Stimulated activated CD8-positive, alpha-beta memory T cell treated with anti-CD3 and anti-CD28 coated beads, Interleukin-4, amount 100 ng/mL, for 1 hour (primary cell): ENCODE measurements around the gene GPR62.

Experiments
- DNase-seq, 2 donors: peaks; one replicate each; pipeline ENCODE4 v3.0.0-alpha.2; 2020; ENCODE audit warnings: low read depth in 2 of 2, low spot score in 1 of 2

The GPR62 gene

DNA sequence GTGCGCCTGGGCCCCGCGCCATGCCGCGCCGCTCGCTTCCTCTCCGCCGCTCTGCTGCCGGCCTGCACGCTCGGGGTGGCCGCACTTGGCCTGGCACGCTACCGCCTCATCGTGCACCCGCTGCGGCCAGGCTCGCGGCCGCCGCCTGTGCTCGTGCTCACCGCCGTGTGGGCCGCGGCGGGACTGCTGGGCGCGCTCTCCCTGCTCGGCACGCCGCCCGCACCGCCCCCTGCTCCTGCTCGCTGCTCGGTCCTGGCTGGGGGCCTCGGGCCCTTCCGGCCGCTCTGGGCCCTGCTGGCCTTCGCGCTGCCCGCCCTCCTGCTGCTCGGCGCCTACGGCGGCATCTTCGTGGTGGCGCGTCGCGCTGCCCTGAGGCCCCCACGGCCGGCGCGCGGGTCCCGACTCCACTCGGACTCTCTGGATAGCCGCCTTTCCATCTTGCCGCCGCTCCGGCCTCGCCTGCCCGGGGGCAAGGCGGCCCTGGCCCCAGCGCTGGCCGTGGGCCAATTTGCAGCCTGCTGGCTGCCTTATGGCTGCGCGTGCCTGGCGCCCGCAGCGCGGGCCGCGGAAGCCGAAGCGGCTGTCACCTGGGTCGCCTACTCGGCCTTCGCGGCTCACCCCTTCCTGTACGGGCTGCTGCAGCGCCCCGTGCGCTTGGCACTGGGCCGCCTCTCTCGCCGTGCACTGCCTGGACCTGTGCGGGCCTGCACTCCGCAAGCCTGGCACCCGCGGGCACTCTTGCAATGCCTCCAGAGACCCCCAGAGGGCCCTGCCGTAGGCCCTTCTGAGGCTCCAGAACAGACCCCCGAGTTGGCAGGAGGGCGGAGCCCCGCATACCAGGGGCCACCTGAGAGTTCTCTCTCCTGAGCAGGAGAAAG is 951 bp downstream of the GPR62 start:
- DNase-seq = no peak

DNA sequence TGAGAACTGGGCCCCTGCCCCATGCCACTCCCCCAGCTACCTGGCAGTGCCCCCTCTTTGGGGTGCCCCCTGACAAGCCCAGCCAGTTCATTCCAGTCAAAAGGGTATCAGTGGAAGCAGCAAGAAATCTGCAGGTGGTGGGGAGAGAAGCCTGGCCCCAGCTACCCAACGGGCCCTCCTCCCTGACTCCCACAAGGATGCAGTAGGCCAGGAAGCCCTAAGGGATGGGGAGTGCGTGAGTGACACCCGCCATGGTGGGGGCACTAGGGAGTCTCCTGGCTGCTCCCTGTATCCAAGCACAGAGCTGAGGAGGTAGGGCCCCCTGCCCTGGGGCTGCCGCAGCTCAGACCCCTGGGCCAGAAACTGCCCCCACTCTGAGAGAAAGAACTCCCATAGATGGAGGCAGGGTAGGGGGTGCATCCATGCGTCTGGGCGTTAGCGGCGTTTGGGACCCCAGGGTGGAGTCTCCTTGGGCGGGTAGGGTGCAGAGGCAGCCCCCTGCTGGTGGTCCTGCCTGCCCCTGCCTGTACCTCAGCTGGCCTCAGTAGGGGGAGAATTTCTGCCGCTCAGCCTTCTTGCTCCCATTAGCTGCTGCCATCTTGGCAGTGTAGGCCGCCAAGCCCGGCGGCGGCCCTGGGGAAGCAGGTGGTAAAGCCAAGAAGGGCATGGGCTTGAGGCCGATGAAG is 2.5 kb downstream of the GPR62 start:
- DNase-seq = no peak

DNA sequence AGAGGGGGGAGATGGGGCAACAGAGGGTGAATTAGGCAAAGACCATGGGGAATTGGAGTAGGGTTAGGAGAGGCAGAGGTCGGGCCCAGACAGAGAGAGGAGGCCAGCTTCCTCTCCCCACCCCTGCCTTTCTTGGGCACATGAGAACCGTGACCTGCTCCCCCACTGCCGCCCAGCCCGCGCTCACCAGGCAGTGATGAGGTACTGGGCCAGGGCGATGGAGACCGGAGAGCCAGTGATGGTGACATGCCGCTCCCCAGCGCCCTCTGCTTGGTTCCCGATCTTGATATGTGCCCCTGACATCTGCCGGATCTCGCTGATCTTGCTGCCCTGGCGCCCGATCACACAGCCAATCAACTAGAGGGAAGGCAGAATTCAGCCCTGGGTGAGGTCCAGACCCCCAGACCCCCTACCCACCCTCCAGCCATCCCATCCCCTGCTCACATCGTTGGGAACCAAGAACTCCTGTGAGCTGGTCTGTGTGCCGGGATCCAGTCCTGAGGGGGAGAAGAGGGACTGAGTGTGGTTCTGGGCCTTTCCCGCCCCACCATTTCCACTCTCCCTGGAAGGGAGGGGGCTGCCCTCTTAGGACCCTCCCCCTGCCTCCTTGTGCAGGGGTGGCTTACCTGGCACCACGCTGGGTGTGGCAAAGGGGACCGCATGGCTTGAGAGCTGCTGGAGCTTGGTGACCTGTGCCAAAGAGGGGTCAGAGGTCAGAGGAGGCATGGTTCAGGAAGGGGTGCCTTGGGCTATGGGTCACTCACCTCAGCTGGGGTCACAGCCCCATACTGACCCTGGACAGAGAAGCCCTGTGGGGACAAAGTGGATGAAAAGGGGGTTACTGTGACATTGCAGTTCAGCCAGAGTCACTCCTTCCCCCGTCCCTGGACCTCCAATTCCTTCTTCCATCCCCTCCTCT is 3.7 kb downstream of the GPR62 start:
- DNase-seq = no peak

DNA sequence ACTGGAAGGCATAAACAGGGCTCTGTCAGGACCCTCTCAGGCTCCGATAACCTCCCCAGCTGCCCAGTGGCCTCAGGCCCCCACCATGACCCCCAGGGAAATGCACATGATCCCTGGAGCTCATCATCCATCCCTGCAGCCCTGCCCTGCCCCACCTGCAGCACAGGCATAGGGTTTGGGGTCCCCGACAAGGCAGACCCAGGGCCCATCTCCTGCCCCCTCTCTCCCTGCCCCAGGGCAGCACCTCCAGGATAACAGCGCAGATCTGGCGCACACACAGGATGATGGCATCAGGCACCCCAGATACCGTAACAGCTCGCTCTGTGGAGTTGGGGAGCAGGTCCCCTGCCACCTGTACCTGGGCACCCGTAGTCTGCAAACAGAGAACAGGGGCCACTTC is 4.5 kb downstream of the GPR62 start:
- DNase-seq = no peak

DNA sequence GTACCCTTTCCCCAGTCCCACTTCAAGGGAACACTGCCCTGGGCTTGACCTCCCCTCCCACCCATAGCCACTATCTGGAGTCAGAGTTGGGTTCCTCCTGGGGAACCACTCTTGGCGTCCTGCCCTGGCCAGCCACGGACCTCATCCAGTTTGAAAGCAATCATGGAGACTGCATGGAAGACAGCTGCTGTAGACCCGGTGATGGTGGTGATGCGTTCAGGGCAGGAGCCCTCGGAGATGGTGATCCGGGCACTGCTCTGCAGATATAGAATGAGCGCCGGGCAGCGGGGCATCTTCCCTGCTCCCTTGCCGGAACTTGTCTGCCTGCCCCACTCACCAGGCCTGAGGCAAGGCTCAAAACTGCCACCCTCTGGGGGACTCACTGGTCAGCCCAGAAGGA is 5.2 kb downstream of the GPR62 start:
- DNase-seq = no peak

DNA sequence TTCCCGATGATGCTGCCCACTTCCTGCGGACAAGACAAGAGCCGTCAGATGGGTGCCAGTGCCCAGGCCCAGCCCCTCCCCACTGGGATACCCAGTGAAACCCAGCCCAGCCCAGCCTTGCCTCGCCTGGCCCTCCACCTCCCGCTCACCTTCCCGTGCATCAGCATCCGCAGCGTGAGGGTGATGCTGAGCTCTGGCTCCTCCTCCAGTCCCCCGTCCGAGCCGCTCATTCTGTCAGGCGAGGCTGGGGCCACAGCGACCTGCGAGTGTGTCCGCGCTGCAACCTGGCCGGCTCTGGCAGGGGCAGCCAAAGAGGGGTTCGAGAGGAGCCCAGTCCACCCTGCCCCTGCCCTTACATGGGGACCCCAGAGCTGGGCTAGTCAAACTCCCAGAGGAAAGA is 5.8 kb downstream of the GPR62 start:
- DNase-seq = no peak

DNA sequence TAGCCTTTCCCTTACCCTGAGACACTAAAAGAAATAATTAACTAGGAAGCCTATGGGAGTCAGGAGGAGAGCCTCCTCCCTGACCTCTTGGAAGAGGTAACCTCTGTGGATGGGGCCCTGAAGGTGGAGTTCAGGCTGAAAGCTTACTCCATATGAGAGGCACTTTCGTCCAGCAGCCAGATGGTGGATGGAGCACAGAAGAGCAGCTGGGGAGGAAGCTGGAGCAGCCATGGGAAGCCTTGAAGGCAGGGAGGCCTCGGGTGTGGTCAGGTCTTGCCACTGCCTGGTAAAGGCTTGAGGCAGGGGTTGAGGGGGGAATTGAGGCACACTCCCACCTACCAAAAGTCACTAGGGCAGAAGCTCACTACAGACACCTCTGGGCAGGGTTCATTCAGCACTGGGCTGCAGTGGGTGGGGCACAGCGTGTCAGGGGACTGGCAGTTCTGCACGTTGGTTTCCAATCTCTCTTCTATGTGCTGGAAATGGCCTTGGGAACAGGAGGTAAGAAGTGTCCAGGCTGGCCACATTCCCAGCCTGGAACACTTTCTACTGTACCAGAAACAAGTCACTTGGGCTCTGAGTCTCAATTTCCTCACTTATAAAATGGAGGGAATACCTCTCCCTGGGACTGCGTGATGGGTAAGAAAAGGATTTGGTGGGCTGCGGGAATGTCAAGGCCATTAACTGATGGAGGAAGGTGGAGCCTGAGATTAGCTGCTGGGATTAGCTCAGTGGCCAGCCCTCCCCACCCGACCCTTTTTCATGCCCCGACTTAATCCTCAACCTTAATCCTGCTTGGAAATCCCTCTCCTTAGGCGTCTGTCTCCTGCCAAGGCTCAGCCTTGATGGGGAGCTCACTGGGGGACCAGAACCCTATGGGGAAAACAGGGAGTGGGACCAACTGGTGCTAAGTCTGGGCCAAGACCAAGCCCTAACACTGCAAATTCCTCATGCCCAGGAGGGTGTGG is 6.7 kb downstream of the GPR62 start:
- DNase-seq = no peak

DNA sequence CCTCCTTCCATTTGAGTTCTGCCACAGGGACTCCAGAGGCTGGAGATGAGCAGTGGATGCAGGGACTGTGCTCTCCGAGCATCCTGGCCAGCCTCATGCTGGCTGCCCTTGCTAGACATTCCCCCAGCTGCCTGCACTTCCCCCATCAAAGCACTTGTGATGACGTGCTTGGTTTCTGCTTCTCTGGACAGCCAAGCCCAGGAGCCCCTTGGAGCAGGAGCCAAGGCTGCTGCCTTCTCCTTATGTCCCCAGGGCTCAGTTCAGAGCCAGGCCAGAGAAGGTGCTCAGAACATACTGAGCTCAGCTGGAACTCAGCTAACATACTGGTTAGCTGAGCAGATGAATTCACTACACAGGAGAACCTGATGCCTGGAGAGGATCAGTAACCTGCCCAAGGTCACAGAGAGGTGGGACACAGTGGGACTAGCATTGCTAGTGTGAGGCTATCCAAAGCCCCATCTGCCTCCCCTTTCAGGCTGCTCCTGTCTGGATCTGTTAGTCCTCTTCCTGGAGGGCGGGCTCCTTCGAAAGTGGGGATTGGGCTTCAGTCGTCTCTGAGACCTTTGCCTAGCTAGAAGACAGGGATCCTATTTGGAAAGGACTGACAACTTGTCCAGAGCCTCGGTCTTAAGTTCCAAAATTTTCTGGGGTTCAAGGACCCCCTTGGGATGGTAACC is 7.8 kb downstream of the GPR62 start:
- no peak for DNase-seq

DNA sequence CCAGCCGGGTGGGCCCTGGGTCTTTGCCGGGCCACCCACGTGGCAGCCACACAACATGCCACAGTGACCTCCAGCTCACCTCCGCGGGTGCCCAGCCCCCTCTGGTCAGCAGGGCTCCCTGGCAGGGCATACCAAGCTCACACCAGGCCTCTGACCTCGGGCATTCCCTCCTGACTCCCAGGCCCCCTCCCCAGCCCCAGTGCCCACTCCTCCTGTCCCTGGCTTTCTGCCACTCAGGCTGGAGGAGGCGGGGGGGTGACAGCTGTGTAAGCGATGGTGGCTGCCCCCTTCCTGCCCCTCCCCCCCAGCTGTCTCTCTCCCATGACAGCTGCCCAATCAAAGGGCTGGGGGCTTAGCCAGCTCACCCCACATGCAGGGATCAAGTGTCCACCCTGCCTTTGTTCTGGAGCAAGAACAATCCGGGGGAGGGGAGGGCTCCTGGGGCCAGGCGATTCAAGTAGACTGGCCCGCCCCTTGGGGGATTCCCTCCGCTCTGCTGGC is 8.8 kb downstream of the GPR62 start:
- no peak for DNase-seq

DNA sequence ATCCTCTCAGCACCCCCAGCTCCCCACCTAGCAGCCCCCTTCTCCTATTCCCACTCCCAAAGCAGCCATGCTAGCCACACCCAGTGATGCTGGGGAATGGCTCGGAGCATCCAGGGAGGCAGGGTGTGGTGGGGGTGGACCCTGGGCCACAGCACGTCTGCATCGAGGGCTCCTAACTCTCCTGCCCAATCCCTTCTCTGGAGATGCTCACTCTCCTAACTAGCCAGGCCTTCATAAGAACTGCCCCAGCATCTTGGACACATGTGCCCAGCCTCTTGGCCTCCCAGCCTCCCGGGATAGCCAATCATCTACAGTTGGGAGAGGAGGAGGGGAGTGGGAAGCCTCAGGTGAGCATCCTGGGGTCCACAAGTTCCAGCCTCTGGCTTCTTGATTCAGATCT is 9.3 kb downstream of the GPR62 start:
- no peak for DNase-seq

DNA sequence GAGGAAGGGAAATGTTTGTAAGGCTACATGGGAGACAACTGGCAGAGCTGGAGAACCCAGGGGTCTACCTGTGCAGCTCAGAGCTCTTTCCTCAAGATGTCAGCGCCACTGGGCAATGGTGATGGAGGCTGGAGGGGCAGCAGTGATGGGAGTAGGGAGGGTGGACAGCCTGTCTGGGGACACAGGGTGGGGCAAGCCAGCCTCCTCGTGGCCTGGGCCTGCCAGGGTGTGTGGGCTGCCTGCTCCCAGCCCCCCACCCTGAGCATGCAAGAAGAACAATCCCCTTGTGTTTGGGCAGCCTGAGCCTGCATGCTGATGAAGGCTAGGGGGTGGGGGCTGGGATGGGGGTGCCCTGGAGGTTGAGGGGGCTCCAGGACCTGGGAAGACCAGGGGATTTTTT is 10.8 kb downstream of the GPR62 start:
- DNase-seq = no peak

DNA sequence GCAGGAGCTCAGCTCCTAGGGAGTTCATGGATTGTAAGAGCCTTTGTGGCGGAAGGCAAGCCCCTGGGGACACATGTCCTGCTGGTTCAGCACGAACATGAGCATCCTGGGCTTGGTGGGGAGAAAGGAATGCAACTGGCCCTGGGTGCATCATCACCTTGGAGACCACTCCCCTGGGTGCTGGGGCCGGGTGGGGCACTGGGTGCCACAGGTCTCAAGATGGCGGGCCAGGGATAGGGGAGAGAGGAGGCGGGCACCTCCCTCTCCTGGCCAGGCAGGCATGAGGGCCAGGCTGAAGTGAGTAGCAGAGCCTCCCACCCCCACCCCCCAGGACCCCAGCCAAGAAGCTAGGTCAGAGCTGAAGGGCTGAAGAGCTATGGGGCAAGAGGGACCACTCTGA is 11.3 kb downstream of the GPR62 start:
- no peak for DNase-seq

DNA sequence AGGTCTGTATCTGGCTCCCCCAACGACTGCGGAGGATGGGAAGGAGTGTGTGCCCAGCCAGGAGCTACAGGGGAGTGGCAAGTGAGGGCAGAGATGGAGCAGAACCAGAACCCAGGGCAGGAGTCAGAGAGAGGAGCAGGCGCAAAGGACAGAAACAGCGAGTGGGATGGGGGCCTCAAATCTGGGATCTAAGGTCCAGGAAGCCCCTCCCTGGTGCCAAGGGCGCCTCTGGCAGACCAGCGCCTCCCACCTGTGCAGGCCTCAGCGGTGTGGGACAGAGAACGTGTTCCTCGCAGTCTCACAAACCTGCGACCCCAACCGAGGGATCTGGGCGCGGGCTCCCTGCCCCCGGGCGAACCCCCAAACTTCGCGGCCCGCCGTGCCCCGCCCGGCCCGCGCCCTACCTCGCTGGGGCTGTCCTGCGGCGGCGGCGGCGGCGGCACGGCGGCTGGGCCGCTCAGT is 11.8 kb downstream of the GPR62 start:
- no peak for DNase-seq

DNA sequence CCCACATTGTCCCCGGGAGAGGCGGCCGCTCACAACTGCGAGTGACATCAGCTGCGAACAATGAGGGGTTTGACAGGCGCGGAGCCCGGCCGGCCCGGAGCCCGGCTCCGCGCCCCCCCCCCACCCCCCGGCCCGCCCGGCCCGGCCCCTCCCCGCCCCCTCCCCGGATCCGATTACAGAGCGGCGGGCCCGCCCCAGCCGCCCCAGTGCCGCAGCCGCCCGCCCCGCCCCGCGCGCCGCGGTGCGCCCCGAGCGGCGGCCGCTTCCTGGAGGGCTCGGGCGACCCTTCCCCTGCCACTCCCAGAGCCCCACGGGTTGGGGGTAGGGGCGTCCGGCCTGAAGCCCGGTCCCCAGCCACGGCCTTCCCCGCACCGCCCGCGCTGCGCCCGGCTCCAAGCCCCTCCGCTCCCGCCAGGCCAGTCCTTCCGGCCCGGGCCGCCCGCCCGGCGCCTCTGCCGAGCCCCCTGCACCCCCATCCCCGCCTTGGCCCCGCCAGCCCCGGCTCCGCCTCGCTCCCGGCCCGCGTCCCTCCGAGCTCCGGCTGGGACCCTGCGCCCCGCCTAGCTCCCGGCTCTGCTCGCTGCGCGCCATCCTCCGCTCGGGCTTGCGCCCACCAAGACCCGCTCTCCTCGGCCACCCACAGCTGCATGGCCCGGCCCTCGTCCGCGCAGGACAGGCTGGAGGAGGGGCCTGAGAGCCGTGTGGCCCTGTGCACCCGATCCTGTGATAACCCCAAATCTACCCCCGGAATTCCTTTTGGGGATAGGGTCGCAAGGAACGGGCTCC is 12.4 kb downstream of the GPR62 start, which contains the start of gene PCBP4:
Gene PCBP4, minus strand, starts transcription at position 71 of the 786 bp plus-strand sequence. CDS start 6,214 bp downstream, outside the sequence.
- DNase-seq = no peak

DNA sequence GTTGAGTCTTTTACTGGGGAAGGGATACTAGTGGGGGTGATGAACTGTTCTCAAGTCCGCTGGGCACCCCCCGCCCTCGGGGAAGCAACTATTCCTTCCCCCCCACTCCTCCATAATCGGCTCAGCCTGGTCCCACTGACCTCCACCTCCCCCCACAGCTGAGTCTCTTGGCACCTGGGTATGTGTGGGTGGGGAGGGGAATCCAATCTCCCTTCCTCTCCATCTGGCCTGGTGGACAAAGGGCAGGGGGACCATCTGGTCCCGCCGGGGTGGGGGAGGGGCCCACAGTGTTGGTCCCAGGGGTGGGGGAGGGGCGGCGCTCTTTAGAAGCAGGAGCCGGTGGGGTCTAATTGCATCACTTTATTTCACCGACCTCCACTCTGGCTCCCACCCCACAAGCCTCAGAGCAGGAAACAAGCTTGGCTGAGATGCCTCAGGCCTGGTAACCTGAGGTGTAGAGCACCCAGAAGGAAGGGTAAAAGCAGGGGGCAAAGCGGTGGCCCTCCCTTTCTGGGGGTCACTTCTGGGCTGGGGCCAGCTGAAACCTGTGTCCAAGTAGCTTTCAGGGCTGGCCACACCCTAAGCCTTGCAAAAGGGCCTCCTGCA is 13.1 kb downstream of the GPR62 start:
- DNase-seq = no peak

DNA sequence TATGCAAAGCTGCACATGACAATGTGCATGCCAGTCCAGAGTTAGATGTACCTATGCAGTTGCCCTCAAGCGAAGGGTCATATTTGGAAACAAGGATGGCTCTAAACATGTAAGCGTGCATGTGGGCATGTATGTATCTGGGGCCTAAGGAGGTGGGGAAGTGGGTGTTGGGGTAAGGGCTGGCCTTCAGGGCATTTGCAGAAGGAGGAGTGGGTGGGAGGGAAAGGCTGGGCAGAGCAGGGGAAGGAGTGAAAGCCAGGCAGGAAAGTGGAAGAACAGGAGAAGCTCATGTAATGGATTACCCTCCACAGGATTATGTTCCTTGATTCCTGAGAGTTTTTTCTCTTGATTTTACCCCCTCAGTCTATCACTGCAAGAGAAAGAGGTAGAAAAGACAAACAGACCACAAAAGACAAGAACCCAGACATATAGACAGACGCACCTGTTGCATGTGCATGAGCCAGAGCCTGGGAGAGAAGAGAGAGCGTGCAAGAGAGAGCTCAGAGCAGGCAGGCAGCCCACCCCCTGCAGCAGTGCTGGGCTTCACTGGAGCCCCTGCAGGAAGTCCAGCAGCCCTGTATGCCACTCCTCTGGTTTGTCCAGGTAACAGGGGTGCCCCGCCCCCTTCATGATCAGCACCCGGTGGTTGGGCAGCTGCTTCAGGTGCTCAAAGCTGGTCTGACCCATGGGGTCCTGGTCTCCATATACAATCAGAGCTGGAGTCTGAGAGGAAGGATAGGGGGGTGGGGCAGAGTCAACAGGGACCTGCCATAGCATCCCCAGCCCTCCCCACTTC is 13.9 kb downstream of the GPR62 start:
- DNase-seq = no peak

DNA sequence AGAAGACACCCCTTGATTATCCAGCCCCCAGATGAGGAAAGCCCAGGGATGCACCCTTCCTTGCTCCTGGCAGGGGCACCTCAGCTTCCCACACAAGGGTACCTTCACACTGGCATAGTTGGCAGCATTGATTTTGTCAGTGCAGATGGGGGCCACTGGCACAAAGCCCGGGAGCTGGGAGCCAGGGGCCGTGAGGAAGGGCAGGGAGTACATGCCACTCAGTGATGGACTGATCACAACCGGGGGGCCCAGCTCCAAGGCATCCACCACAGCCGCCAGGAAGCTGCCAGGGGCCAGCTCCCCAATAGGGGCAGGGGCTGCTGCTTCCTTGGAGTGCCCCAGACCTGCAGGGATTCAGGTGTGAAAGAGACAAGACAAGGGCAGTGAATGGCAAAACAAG is 14.7 kb downstream of the GPR62 start:
- DNase-seq = no peak
